Mammary epithelial cell (primary cell): ENCODE results near the gene CDSN.

Experiments
- EZH2 ChIP-seq: IDR thresholded peaks from 2 replicates; pipeline ENCODE4 v1.6.1; 2012; ENCODE audit warnings: low read length, inconsistent platforms, borderline replicate concordance
- TF ChIP-seq, protein P1 (sequence below), 2 donors: IDR thresholded peaks in 1 of 2; conservative IDR thresholded peaks in 1 of 2; 2 replicates each; pipeline ENCODE4 v1.5.1; 2011 to 2012; ENCODE audit warnings: inconsistent platforms in 2 of 2, low read length in 2 of 2, mild to moderate bottlenecking in 2 of 2, control low read depth in 1 of 2, low read depth in 1 of 2; ENCODE audit not compliant: insufficient read depth in 1 of 2; ENCODE audit errors: extremely low read depth in 1 of 2

DNA sequence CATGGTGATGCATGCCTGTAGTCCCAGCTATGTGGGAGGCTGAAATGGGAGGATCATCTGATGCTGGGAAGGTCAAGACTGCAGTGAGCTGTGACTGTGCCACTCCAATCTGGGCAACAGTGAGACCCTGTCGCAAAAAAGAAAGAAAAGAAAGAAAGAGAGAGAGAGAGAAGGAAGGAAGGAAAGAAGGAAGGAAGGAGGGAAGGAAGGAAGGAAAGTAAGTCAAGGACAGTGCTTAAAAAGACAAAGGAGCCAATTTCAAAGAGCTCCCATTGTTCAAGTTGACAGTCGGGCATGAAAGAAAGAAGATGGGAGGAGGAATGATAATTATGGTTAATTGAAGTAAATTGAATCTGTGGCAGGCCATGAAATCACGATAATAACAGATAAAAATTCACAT lies 24.0 kb downstream of the CDSN start:
- TF ChIP-seq, protein P1, sequence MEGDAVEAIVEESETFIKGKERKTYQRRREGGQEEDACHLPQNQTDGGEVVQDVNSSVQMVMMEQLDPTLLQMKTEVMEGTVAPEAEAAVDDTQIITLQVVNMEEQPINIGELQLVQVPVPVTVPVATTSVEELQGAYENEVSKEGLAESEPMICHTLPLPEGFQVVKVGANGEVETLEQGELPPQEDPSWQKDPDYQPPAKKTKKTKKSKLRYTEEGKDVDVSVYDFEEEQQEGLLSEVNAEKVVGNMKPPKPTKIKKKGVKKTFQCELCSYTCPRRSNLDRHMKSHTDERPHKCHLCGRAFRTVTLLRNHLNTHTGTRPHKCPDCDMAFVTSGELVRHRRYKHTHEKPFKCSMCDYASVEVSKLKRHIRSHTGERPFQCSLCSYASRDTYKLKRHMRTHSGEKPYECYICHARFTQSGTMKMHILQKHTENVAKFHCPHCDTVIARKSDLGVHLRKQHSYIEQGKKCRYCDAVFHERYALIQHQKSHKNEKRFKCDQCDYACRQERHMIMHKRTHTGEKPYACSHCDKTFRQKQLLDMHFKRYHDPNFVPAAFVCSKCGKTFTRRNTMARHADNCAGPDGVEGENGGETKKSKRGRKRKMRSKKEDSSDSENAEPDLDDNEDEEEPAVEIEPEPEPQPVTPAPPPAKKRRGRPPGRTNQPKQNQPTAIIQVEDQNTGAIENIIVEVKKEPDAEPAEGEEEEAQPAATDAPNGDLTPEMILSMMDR (conservative IDR thresholded peaks at IDR 0.05 in 1 of 2, IDR thresholded peaks at IDR 0.05 in 1 of 2; ENCODE audit: extremely low read depth in 1 of 2, insufficient read depth in 1 of 2, low read depth in 1 of 2, low read length in 2 of 2) = no peak
- TF ChIP-seq EZH2 = no peak
